HepG2 (cell line): Measurements from ENCODE around the gene RAP2A. TPM values are rescaled to one million over a fixed set of nuclear protein-coding genes. Genes with fewer than 3 reads are reported as not detected.
A peak's percentile ranks its signal among the peaks of the same experiment; 100 is the strongest.

Experiments used
- BORCS8-MEF2B ChIP-seq: sonication (generic); formaldehyde crosslinking; IDR thresholded peaks from 2 replicates; pipeline ENCODE4 v1.8.0; 2022; ENCODE audit warnings: mild to moderate bottlenecking, missing genetic modification reagents
- HNRNPLL ChIP-seq: fragments of 200-400 bp; formaldehyde crosslinking; IDR thresholded peaks from 2 replicates; pipeline ENCODE4 v1.6.1; 2017; ENCODE audit warnings: mild to moderate bottlenecking, low read depth, low read length; ENCODE audit not compliant: poor library complexity, severe bottlenecking
- KDM4B ChIP-seq: sonication (generic); formaldehyde crosslinking; IDR thresholded peaks from 2 replicates; pipeline ENCODE4 v1.4.0; 2020; ENCODE audit warnings: missing genetic modification reagents
- KLF15 ChIP-seq: sonication (generic); formaldehyde crosslinking; IDR thresholded peaks from 2 replicates; pipeline ENCODE4 v1.8.1; 2023; ENCODE audit warnings: borderline replicate concordance, mild to moderate bottlenecking, inconsistent platforms, missing genetic modification reagents, mixed read lengths
- NAIF1 ChIP-seq: sonication (generic); formaldehyde crosslinking; IDR thresholded peaks from 2 replicates; pipeline ENCODE4 v1.5.0; 2020; ENCODE audit warnings: mild to moderate bottlenecking, missing genetic modification reagents, borderline replicate concordance
- PTBP1 ChIP-seq: fragments of 200-400 bp; formaldehyde crosslinking; IDR thresholded peaks from 2 replicates; pipeline ENCODE4 v1.6.1; 2018; ENCODE audit warnings: low read length, low read depth; ENCODE audit not compliant: poor library complexity, severe bottlenecking
- SAP130 ChIP-seq: IDR thresholded peaks from 2 replicates; pipeline ENCODE4 v1.6.1; 2016; ENCODE audit warnings: low read depth
- SOX5 ChIP-seq: IDR thresholded peaks from 2 replicates; pipeline ENCODE4 v1.6.1; 2016; ENCODE audit warnings: borderline replicate concordance
- ZBTB33 ChIP-seq: sonication (generic); formaldehyde crosslinking; IDR thresholded peaks from 2 replicates; pipeline ENCODE4 v1.4.0; 2020; ENCODE audit warnings: missing genetic modification reagents
- ZBTB8A ChIP-seq: sonication (generic); formaldehyde crosslinking; IDR thresholded peaks from 2 replicates; pipeline ENCODE4 v1.4.0; 2020; ENCODE audit warnings: mild to moderate bottlenecking, low read depth, missing genetic modification reagents, borderline replicate concordance
- ZMYM4 ChIP-seq: sonication (generic); formaldehyde crosslinking; IDR thresholded peaks from 2 replicates; pipeline ENCODE4 v1.8.1; 2023; ENCODE audit warnings: mild to moderate bottlenecking, missing genetic modification reagents
- ZNF326 ChIP-seq: sonication (generic); formaldehyde crosslinking; IDR thresholded peaks from 2 replicates; pipeline ENCODE4 v1.4.0; 2020; ENCODE audit warnings: missing genetic modification reagents, borderline replicate concordance
- ZNF354B ChIP-seq: sonication (generic); formaldehyde crosslinking; IDR thresholded peaks from 2 replicates; pipeline ENCODE4 v1.8.0; 2022; ENCODE audit warnings: mild to moderate bottlenecking, missing genetic modification reagents
- ZNF609 ChIP-seq: sonication (generic); formaldehyde crosslinking; IDR thresholded peaks from 2 replicates; pipeline ENCODE4 v1.4.0; 2020; ENCODE audit warnings: mild to moderate bottlenecking, missing genetic modification reagents, borderline replicate concordance
- ZNF670 ChIP-seq: sonication (generic); formaldehyde crosslinking; IDR thresholded peaks from 2 replicates; pipeline ENCODE4 v1.8.0; 2022; ENCODE audit warnings: mild to moderate bottlenecking, missing genetic modification reagents, borderline replicate concordance
- ZNF710 ChIP-seq: sonication (generic); formaldehyde crosslinking; IDR thresholded peaks from 2 replicates; pipeline ENCODE4 v1.5.0; 2020; ENCODE audit warnings: mild to moderate bottlenecking, missing genetic modification reagents, borderline replicate concordance
- polyA plus RNA-seq, 8 experiments: library from polyadenylated mRNA; depleted of rRNA in 3 of 8; stranded (reverse) in 7 of 8; unstranded in 1 of 8; fragments of >200 nt; fragmentation: Illumina TruSeq in 4 of 8; extraction: Trizol in 4 of 8; gene quantifications; 2 replicates each; pipeline versions ENCODE4 v1.2.1 to v1.2.3, GENCODE V29; 2011 to 2016; ENCODE audit warnings: low read depth in 4 of 8, missing spikeins in 1 of 8, mixed read lengths in 1 of 8; ENCODE audit not compliant: insufficient read depth in 1 of 8
- total RNA-seq, 5 experiments: library from RNA; depleted of rRNA; stranded (reverse); fragments of >200 nt; fragmentation: Illumina TruSeq; extraction: Trizol; gene quantifications; 2 replicates each; pipeline ENCODE4 v1.2.3, GENCODE V29; 2016; ENCODE audit warnings: low read depth in 1 of 5
- TF ChIP-seq, protein P1 (sequence below): IDR thresholded peaks from 2 replicates; pipeline ENCODE4 v1.6.1; 2016; ENCODE audit warnings: low read depth, borderline replicate concordance
- TF ChIP-seq, protein P2 (sequence below): sonication (generic); formaldehyde crosslinking; IDR thresholded peaks from 2 replicates; pipeline ENCODE4 v1.4.0; 2020; ENCODE audit warnings: missing genetic modification reagents

RAP2A gene
- total and polyA plus RNA-seq, 2 of the 13 experiments (the other 11 are each of a cell fraction or from before 2014, with no cell fraction given): 9.9 to 23.1 TPM

DNA sequence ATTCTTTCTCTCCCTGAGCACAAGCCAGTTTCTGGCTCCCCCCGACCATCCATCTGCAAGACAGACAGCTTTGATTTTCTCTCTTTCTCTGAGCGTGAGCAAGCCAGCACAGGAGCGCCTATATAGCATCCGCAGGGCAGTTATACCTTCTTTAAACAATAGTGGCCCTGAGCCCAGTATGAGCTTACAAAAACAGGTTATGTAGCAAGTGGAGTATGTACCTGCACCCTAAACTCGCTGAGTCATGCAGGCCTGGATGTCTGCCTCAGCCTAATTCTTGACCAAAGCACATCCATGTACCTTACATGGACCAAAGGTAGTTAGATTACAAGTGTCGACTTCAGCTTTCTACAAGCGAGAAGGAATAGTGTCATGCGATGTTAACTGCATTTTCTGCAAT lies 61.7 kb downstream of the RAP2A start (continued):
- TF ChIP-seq ZBTB33: peak; percentile 79
- no peak for TF ChIP-seq HNRNPLL
- TF ChIP-seq ZNF354B (CRISPR knock-in tag): no peak
- TF ChIP-seq ZMYM4: 0 out of 2 replicates have a peak, but pooled peaks have one; percentile 37
- TF ChIP-seq BORCS8-MEF2B: no peak
- no peak for TF ChIP-seq KDM4B (CRISPR knock-in tag)
- peak; percentile 66; the same call in 1 of the 2 replicates for TF ChIP-seq SOX5 (CRISPR knock-in tag)
- no peak for TF ChIP-seq ZNF609 (CRISPR knock-in tag)
- no peak for TF ChIP-seq KLF15
- no peak for TF ChIP-seq SAP130 (CRISPR knock-in tag)
- TF ChIP-seq, protein P1, sequence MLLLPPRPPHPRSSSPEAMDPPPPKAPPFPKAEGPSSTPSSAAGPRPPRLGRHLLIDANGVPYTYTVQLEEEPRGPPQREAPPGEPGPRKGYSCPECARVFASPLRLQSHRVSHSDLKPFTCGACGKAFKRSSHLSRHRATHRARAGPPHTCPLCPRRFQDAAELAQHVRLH (CRISPR knock-in tag): no peak
- TF ChIP-seq ZNF710 (CRISPR knock-in tag): no peak
- TF ChIP-seq ZNF326 (CRISPR knock-in tag): no peak
- TF ChIP-seq ZNF670: no peak
- TF ChIP-seq NAIF1 (CRISPR knock-in tag): no peak
- TF ChIP-seq ZBTB8A (CRISPR knock-in tag): no peak
- no peak for TF ChIP-seq PTBP1
- TF ChIP-seq, protein P2, sequence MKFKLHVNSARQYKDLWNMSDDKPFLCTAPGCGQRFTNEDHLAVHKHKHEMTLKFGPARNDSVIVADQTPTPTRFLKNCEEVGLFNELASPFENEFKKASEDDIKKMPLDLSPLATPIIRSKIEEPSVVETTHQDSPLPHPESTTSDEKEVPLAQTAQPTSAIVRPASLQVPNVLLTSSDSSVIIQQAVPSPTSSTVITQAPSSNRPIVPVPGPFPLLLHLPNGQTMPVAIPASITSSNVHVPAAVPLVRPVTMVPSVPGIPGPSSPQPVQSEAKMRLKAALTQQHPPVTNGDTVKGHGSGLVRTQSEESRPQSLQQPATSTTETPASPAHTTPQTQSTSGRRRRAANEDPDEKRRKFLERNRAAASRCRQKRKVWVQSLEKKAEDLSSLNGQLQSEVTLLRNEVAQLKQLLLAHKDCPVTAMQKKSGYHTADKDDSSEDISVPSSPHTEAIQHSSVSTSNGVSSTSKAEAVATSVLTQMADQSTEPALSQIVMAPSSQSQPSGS (CRISPR knock-in tag): no peak
